Kidney (tissue), 22 donors: ENCODE data around the gene SMIM5. TPM values are rescaled to one million over a fixed set of nuclear protein-coding genes. Genes with fewer than 3 reads are reported as not detected.
A peak's percentile ranks its signal among the peaks of the same experiment; 100 is the strongest.

Source experiments
- DNase-seq, 5 donors: peaks; one replicate each; pipeline ENCODE4 v3.0.0-alpha.2; 2013 to 2020
- FAIRE-seq: peaks from 2 replicates; lab custom pipeline; 2012; peaks lifted over from hg19 to GRCh38; lab: Jason Lieb, UNC
- H3K27ac ChIP-seq, 2 donors: one replicate each; pipeline ENCODE4 v1.7.0; 2013; ENCODE audit warnings: low read depth in 2 of 2, low read length in 2 of 2, inconsistent platforms in 1 of 2
- H3K27me3 ChIP-seq: one replicate; pipeline ENCODE4 v1.7.1; 2013; ENCODE audit warnings: low read length, inconsistent platforms; ENCODE audit not compliant: control insufficient read depth, insufficient read depth
- H3K36me3 ChIP-seq, 3 donors: one replicate each; pipeline versions ENCODE4 v1.7.0 to v1.7.1; 2013; ENCODE audit warnings: low read length in 3 of 3, control low read depth in 1 of 3, inconsistent platforms in 1 of 3; ENCODE audit not compliant: insufficient read depth in 3 of 3, control insufficient read depth in 2 of 3
- H3K4me1 ChIP-seq, 3 donors: one replicate each; pipeline versions ENCODE4 v1.7.0 to v1.7.1; 2013; ENCODE audit warnings: low read length in 3 of 3, inconsistent platforms in 1 of 3, low read depth in 1 of 3; ENCODE audit not compliant: control insufficient read depth in 2 of 3, insufficient read depth in 2 of 3
- H3K4me3 ChIP-seq, 3 donors: one replicate each; pipeline versions ENCODE4 v1.7.0 to v1.8.1; 2013; ENCODE audit warnings: low read length in 3 of 3, control low read depth in 1 of 3, inconsistent platforms in 1 of 3
- H3K9ac ChIP-seq, 3 donors: one replicate each; pipeline versions ENCODE4 v1.7.0 to v1.7.1; 2013; ENCODE audit warnings: low read length in 3 of 3, control low read depth in 1 of 3, inconsistent platforms in 1 of 3
- H3K9me3 ChIP-seq, 3 donors: one replicate each; pipeline versions ENCODE4 v1.7.0 to v1.7.1; 2013; ENCODE audit warnings: low read length in 3 of 3, control low read depth in 1 of 3, inconsistent platforms in 1 of 3; ENCODE audit not compliant: control insufficient read depth in 2 of 3, insufficient read depth in 1 of 3
- intact Hi-C: fragments of 100-400 bp; cut with DNase I; formaldehyde crosslinking; loops from one replicate; pipeline ENCODE4 v1.11.1; 2022
- long read RNA-seq, 10 donors: library from polyadenylated mRNA in 1 of 10; unstranded in 1 of 10; transcript quantifications; one replicate each; pipeline ENCODE4 v2.0.0 and lab custom pipeline, GENCODE V29; 2021 to 2026
- polyA plus RNA-seq: library from polyadenylated mRNA; stranded (reverse); fragments of 350-450 nt; fragmentation: Illumina TruSeq; extraction: RNeasy Lipid Tissue Mini Kit (QIAGEN cat#74804); gene quantifications from one replicate; pipeline ENCODE4 v1.2.3, GENCODE V29; 2014; ENCODE audit warnings: low read depth, low replicate concordance; ENCODE audit not compliant: insufficient read depth
- total RNA-seq: library from RNA; stranded (reverse); fragmentation: NEBNext Ultra II Directional; extraction: Animal tissue kit (Norgen Biotek cat#: 25700); gene quantifications from one replicate; pipeline ENCODE4 v1.2.1, GENCODE V29; 2021
- TF ChIP-seq, protein P1 (sequence below): IDR thresholded peaks from 3 replicates; pipeline ENCODE4 v1.5.1; 2012; ENCODE audit warnings: mild to moderate bottlenecking, moderate library complexity, borderline replicate concordance; ENCODE audit not compliant: insufficient read depth; ENCODE audit errors: extremely low read depth
- donor health status: control.
- donor health status: control.
- donor health status: control.
- donor health status: control.
- donor health status: control.
- donor health status: DM: yes; HTN: yes; CAD: no.
- donor health status: Normal renal cell carcinoma (clear cell type).

The SMIM5 gene, protein sequence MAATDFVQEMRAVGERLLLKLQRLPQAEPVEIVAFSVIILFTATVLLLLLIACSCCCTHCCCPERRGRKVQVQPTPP
- 8.0 TPM for total RNA-seq
- 63.0 TPM for polyA plus RNA-seq
- long read RNA-seq, donor 1, full-length matches to known transcripts, result 1 of 1 reads
- long read RNA-seq, donor 1, partial matches to known transcripts, result 0 of 1 reads
- long read RNA-seq, donor 1, other reads (novel, unspliced or antisense), result 0 of 1 reads
- long read RNA-seq, donor 2, full-length matches to known transcripts, result 10 of 10 reads
- long read RNA-seq, donor 2, partial matches to known transcripts, result 0 of 10 reads
- long read RNA-seq, donor 2, other reads (novel, unspliced or antisense), result 0 of 10 reads
- long read RNA-seq, donor 3, full-length matches to known transcripts, result 11 of 11 reads
- long read RNA-seq, donor 3, partial matches to known transcripts, result 0 of 11 reads
- long read RNA-seq, donor 3, other reads (novel, unspliced or antisense), result 0 of 11 reads
- long read RNA-seq, donor 4, full-length matches to known transcripts, result 2 of 8 reads
- long read RNA-seq, donor 4, partial matches to known transcripts, result 6 of 8 reads
- long read RNA-seq, donor 4, other reads (novel, unspliced or antisense), result 0 of 8 reads
- long read RNA-seq, donor 5, result 0 reads
- long read RNA-seq, donor 6, full-length matches to known transcripts, result 10 of 10 reads
- long read RNA-seq, donor 6, partial matches to known transcripts, result 0 of 10 reads
- long read RNA-seq, donor 6, other reads (novel, unspliced or antisense), result 0 of 10 reads
- long read RNA-seq, donor 7, full-length matches to known transcripts, result 6 of 9 reads
- long read RNA-seq, donor 7, partial matches to known transcripts, result 1 of 9 reads
- long read RNA-seq, donor 7, other reads (novel, unspliced or antisense), result 2 of 9 reads
- long read RNA-seq, donor 8, full-length matches to known transcripts, result 3 of 3 reads
- long read RNA-seq, donor 8, partial matches to known transcripts, result 0 of 3 reads
- long read RNA-seq, donor 8, other reads (novel, unspliced or antisense), result 0 of 3 reads
- long read RNA-seq, donor 9, full-length matches to known transcripts, result 3 of 8 reads
- long read RNA-seq, donor 9, partial matches to known transcripts, result 5 of 8 reads
- long read RNA-seq, donor 9, other reads (novel, unspliced or antisense), result 0 of 8 reads
- long read RNA-seq, donor 10, full-length matches to known transcripts, result 7 of 25 reads
- long read RNA-seq, donor 10, partial matches to known transcripts, result 18 of 25 reads
- long read RNA-seq, donor 10, other reads (novel, unspliced or antisense), result 0 of 25 reads

DNA sequence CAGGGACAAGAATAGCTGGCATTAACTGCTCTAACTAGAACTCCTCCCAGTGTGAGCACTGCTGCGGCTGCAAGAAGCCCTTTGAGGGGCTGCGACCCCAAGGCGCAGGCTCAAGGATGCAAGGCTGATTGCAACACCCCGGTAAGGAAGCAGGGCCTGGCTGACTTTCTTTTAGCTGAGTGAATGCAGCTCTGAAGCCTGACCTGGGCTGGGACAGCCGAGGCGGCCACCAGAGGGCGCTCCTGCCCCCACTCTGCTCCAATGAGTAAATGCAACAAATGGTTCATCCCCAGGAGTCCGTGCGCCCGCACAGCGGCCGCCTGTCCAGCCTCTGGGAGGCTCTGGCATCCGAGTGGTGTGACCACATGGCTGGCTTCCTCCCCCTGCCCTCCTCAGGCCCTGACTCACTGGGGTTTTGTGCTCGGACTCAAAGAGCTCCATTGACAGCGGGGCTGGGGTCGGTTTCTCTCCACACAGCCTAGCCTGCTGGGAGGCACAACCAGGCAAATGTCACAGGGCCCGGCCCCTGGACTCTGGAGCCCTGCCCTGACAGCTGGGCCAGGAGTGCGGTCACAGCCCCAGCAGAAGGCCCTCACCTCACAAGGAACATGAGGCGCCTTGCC lies at the start of gene SMIM5:
Gene SMIM5, plus strand, starts transcription at position 572 of the 623 bp plus-strand sequence. CDS start 6,768 bp downstream, outside the sequence.
- intact Hi-C loops, result no loop called here

DNA sequence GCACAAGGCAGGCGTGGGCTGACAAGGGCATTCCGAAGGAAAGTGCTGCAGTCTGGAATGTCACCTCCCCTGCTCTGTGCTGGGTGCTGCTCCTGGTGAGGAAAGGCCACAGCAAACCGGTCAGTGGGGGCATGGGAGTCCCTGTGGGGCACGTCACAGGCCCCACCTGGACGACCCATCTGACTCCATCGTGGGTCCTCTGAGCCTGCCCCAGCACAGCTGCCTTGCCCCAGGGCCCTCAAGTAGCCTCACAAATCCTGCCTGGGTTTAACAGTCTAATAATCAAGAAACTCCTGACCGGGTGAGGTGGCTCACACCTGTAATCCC lies 48.4 kb upstream of the SMIM5 start:
- no peaks in the 10 kb centered on the region for H3K36me3 ChIP-seq
- intact Hi-C loops, result no loop called here
- peaks cover 0 to 6% (median 3%) of the 10 kb centered on the region in 3 donors for H3K4me1 ChIP-seq
- H3K27ac ChIP-seq, result no peak overlapping the region
- TF ChIP-seq, protein P1, sequence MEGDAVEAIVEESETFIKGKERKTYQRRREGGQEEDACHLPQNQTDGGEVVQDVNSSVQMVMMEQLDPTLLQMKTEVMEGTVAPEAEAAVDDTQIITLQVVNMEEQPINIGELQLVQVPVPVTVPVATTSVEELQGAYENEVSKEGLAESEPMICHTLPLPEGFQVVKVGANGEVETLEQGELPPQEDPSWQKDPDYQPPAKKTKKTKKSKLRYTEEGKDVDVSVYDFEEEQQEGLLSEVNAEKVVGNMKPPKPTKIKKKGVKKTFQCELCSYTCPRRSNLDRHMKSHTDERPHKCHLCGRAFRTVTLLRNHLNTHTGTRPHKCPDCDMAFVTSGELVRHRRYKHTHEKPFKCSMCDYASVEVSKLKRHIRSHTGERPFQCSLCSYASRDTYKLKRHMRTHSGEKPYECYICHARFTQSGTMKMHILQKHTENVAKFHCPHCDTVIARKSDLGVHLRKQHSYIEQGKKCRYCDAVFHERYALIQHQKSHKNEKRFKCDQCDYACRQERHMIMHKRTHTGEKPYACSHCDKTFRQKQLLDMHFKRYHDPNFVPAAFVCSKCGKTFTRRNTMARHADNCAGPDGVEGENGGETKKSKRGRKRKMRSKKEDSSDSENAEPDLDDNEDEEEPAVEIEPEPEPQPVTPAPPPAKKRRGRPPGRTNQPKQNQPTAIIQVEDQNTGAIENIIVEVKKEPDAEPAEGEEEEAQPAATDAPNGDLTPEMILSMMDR, result no peak
- no peak overlapping the region for H3K4me3 ChIP-seq
- FAIRE-seq (no peak), DNase-seq (no peak)
- H3K9ac ChIP-seq, result no peak overlapping the region
- H3K27me3 ChIP-seq, result no peaks in the 10 kb centered on the region
- no peaks in the 10 kb centered on the region for H3K9me3 ChIP-seq

More for the DNA sequence above, at the start of gene SMIM5:
- Histone ChIP-seq H3K4me1 (peaks cover 0 to 24% (median 8%) of the 10 kb centered on the region in 3 donors), H3K9me3 (no peaks in the 10 kb centered on the region), H3K36me3 (peaks cover 0 to 2% (median 0%) of the 10 kb centered on the region in 3 donors), H3K9ac (peak within 1 kb of the TSS in 2 of 3 donors; percentile 27 to 78), H3K27me3 (no peaks in the 10 kb centered on the region), H3K27ac (peak within 1 kb of the TSS; percentile 88 to 92), H3K4me3 (peak within 1 kb of the TSS; percentile 5 to 58 (median 27))
- no peak for FAIRE-seq
- DNase-seq, result peak; percentile 86 to 96 (median 91)
- TF ChIP-seq, protein P1, result peak; percentile 92
